Measurements from ENCODE around the gene HTR2A.

HTR2A gene

GRCh38 chr13:46804391-46804815 is 92.5 kb downstream of the HTR2A start:
- Histone ChIP-seq H3K4me3 (ENCODE audit: low read depth, low read length) (no peak overlapping the region), H3K36me3 (ENCODE audit: control insufficient read depth in 1 of 2, insufficient read depth in 2 of 2, low read length in 2 of 2) (no peaks in the 10 kb centered on the region), H3K79me1 (ENCODE audit: low read length) (no peaks in the 10 kb centered on the region), H3K27me3 (ENCODE audit: insufficient read depth, low read length) (no peaks in the 10 kb centered on the region), H3K27ac (ENCODE audit: low read depth, low read length) (no peak overlapping the region), H3K23ac (ENCODE audit: low read length) (no peak overlapping the region), H3K9me3 (ENCODE audit: insufficient read depth, low read depth, low read length) (peaks cover 2% of the 10 kb centered on the region), H3K18ac (ENCODE audit: low read length) (no peak overlapping the region), H2BK120ac (ENCODE audit: insufficient read depth, low read length, poor library complexity) (no peak overlapping the region), H3K4ac (ENCODE audit: low read depth, low read length) (no peak overlapping the region), H3K4me1 (ENCODE audit: control insufficient read depth in 1 of 2, insufficient read depth in 2 of 2, low read length in 2 of 2) (peaks cover 0 to 4% of the 10 kb centered on the region in 2 experiments), H3K79me2 (ENCODE audit: control insufficient read depth, insufficient read depth, low read length, poor library complexity) (no peaks in the 10 kb centered on the region), H2BK5ac (ENCODE audit: low read depth, low read length, poor library complexity) (no peak overlapping the region), H4K12ac (ENCODE audit: low read depth, low read length) (no peak overlapping the region), H3K4me2 (ENCODE audit: low read length) (no peak overlapping the region), H3K9ac (ENCODE audit: low read length) (no peak overlapping the region), H2AFZ (ENCODE audit: insufficient read depth, low read length, poor library complexity) (no peak overlapping the region), H4K91ac (ENCODE audit: low read depth, low read length) (no peak overlapping the region), H4K8ac (ENCODE audit: low read depth, low read length) (no peak overlapping the region), H2AK5ac (ENCODE audit: low read length) (no peak overlapping the region), H3K14ac (ENCODE audit: low read length) (no peak overlapping the region), H2BK12ac (ENCODE audit: low read length) (no peak overlapping the region)
- peak; percentile 86 to 93 for DNase-seq
- no CpG with 5 or more reads among the region's 3 CpGs for WGBS (ENCODE audit: extremely low coverage, insufficient coverage, insufficient read length)

GRCh38 chr13:46803586-46803985 is 93.3 kb downstream of the HTR2A start:
- H2BK5ac ChIP-seq (ENCODE audit: low read depth, low read length, poor library complexity) = no peak overlapping the region
- no peak overlapping the region for H3K9ac ChIP-seq (ENCODE audit: low read length)
- H3K4me2 ChIP-seq (ENCODE audit: low read length) = no peak overlapping the region
- H2AFZ ChIP-seq (ENCODE audit: insufficient read depth, low read length, poor library complexity) = no peak overlapping the region
- H2AK5ac ChIP-seq (ENCODE audit: low read length) = no peak overlapping the region
- no peaks in the 10 kb centered on the region for H3K36me3 ChIP-seq (ENCODE audit: control insufficient read depth in 1 of 2, insufficient read depth in 2 of 2, low read length in 2 of 2)
- H3K79me1 ChIP-seq (ENCODE audit: low read length) = no peaks in the 10 kb centered on the region
- no peak overlapping the region for H3K4me3 ChIP-seq (ENCODE audit: low read depth, low read length)
- no peak overlapping the region for H3K18ac ChIP-seq (ENCODE audit: low read length)
- H2BK12ac ChIP-seq (ENCODE audit: low read length) = no peak overlapping the region
- WGBS (ENCODE audit: extremely low coverage, insufficient coverage, insufficient read length) = no CpG with 5 or more reads among the region's 5 CpGs
- peaks cover 0 to 4% of the 10 kb centered on the region in 2 experiments for H3K4me1 ChIP-seq (ENCODE audit: control insufficient read depth in 1 of 2, insufficient read depth in 2 of 2, low read length in 2 of 2)
- peaks cover 2% of the 10 kb centered on the region for H3K9me3 ChIP-seq (ENCODE audit: insufficient read depth, low read depth, low read length)
- H4K12ac ChIP-seq (ENCODE audit: low read depth, low read length) = no peak overlapping the region
- peak; percentile 38 to 56 for DNase-seq
- no peak overlapping the region for H3K14ac ChIP-seq (ENCODE audit: low read length)
- H3K23ac ChIP-seq (ENCODE audit: low read length) = no peak overlapping the region
- H3K27me3 ChIP-seq (ENCODE audit: insufficient read depth, low read length) = no peaks in the 10 kb centered on the region
- H4K8ac ChIP-seq (ENCODE audit: low read depth, low read length) = no peak overlapping the region
- no peak overlapping the region for H3K27ac ChIP-seq (ENCODE audit: low read depth, low read length)
- no peaks in the 10 kb centered on the region for H3K79me2 ChIP-seq (ENCODE audit: control insufficient read depth, insufficient read depth, low read length, poor library complexity)
- no peak overlapping the region for H4K91ac ChIP-seq (ENCODE audit: low read depth, low read length)
- H3K4ac ChIP-seq (ENCODE audit: low read depth, low read length) = no peak overlapping the region
- H2BK120ac ChIP-seq (ENCODE audit: insufficient read depth, low read length, poor library complexity) = no peak overlapping the region

DNA sequence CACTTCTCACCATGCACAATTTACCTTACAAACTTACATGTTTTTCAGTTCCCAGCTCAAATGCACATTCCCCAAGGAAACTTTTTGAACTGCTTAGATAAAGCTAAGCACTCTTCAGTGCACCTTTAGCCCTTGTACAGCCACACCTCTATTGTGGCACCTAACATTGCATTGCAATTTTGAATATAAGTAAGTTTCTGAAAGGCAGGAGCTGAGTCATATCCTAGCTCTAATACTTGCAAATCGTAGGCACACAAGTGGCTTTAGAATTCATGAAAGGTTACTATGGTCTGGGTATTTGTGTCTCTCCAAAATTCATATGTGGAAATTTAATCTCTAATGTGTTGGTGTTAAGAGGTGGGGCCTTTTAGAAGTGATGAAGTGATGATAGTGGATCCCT is 95.0 kb downstream of the HTR2A start:
- Histone ChIP-seq H2BK12ac (ENCODE audit: low read length) (no peak overlapping the region), H3K4me1 (ENCODE audit: control insufficient read depth in 1 of 2, insufficient read depth in 2 of 2, low read length in 2 of 2) (peaks cover 0 to 4% of the 10 kb centered on the region in 2 experiments), H4K91ac (ENCODE audit: low read depth, low read length) (no peak overlapping the region), H3K79me1 (ENCODE audit: low read length) (peaks cover 4% of the 10 kb centered on the region), H3K79me2 (ENCODE audit: control insufficient read depth, insufficient read depth, low read length, poor library complexity) (peaks cover 2% of the 10 kb centered on the region), H3K14ac (ENCODE audit: low read length) (no peak overlapping the region), H4K12ac (ENCODE audit: low read depth, low read length) (no peak overlapping the region), H2BK120ac (ENCODE audit: insufficient read depth, low read length, poor library complexity) (no peak overlapping the region), H2AK5ac (ENCODE audit: low read length) (no peak overlapping the region), H2BK5ac (ENCODE audit: low read depth, low read length, poor library complexity) (no peak overlapping the region), H3K27ac (ENCODE audit: low read depth, low read length) (no peak overlapping the region), H3K9me3 (ENCODE audit: insufficient read depth, low read depth, low read length) (peaks cover 2% of the 10 kb centered on the region), H3K18ac (ENCODE audit: low read length) (no peak overlapping the region), H4K8ac (ENCODE audit: low read depth, low read length) (no peak overlapping the region), H3K4me2 (ENCODE audit: low read length) (no peak overlapping the region), H3K4me3 (ENCODE audit: low read depth, low read length) (no peak overlapping the region), H2AFZ (ENCODE audit: insufficient read depth, low read length, poor library complexity) (no peak overlapping the region), H3K23ac (ENCODE audit: low read length) (no peak overlapping the region), H3K36me3 (ENCODE audit: control insufficient read depth in 1 of 2, insufficient read depth in 2 of 2, low read length in 2 of 2) (no peaks in the 10 kb centered on the region), H3K4ac (ENCODE audit: low read depth, low read length) (no peak overlapping the region), H3K27me3 (ENCODE audit: insufficient read depth, low read length) (no peaks in the 10 kb centered on the region), H3K9ac (ENCODE audit: low read length) (no peak overlapping the region)
- peak in 1 of 2 donors; percentile 7 for DNase-seq
- WGBS (ENCODE audit: extremely low coverage, insufficient coverage, insufficient read length) = no CpG with 5 or more reads among the region's 1 CpG

GRCh38 chr13:46799139-46799538 is 97.7 kb downstream of the HTR2A start:
- no peak overlapping the region for H3K23ac ChIP-seq (ENCODE audit: low read length)
- H3K36me3 ChIP-seq (ENCODE audit: control insufficient read depth in 1 of 2, insufficient read depth in 2 of 2, low read length in 2 of 2) = no peaks in the 10 kb centered on the region
- H3K9ac ChIP-seq (ENCODE audit: low read length) = no peak overlapping the region
- no peak overlapping the region for H2AK5ac ChIP-seq (ENCODE audit: low read length)
- no peak for DNase-seq
- no peak overlapping the region for H3K18ac ChIP-seq (ENCODE audit: low read length)
- peaks cover 11% of the 10 kb centered on the region for H3K79me1 ChIP-seq (ENCODE audit: low read length)
- no peak overlapping the region for H3K4me2 ChIP-seq (ENCODE audit: low read length)
- H3K4ac ChIP-seq (ENCODE audit: low read depth, low read length) = no peak overlapping the region
- no peak overlapping the region for H3K4me3 ChIP-seq (ENCODE audit: low read depth, low read length)
- H3K79me2 ChIP-seq (ENCODE audit: control insufficient read depth, insufficient read depth, low read length, poor library complexity) = peaks cover 7% of the 10 kb centered on the region
- no peaks in the 10 kb centered on the region for H3K27me3 ChIP-seq (ENCODE audit: insufficient read depth, low read length)
- H4K12ac ChIP-seq (ENCODE audit: low read depth, low read length) = no peak overlapping the region
- no peak overlapping the region for H2AFZ ChIP-seq (ENCODE audit: insufficient read depth, low read length, poor library complexity)
- no peak overlapping the region for H3K14ac ChIP-seq (ENCODE audit: low read length)
- no peak overlapping the region for H4K8ac ChIP-seq (ENCODE audit: low read depth, low read length)
- no peak overlapping the region for H2BK12ac ChIP-seq (ENCODE audit: low read length)
- no peak overlapping the region for H2BK5ac ChIP-seq (ENCODE audit: low read depth, low read length, poor library complexity)
- peaks cover 0 to 7% of the 10 kb centered on the region in 2 experiments for H3K4me1 ChIP-seq (ENCODE audit: control insufficient read depth in 1 of 2, insufficient read depth in 2 of 2, low read length in 2 of 2)
- no peak overlapping the region for H4K91ac ChIP-seq (ENCODE audit: low read depth, low read length)
- no CpG with 5 or more reads among the region's 4 CpGs for WGBS (ENCODE audit: extremely low coverage, insufficient coverage, insufficient read length)
- H3K27ac ChIP-seq (ENCODE audit: low read depth, low read length) = no peak overlapping the region
- H3K9me3 ChIP-seq (ENCODE audit: insufficient read depth, low read depth, low read length) = no peaks in the 10 kb centered on the region
- no peak overlapping the region for H2BK120ac ChIP-seq (ENCODE audit: insufficient read depth, low read length, poor library complexity)

All from trophoblast cell (in vitro differentiated cells and primary cell).